Measurements from ENCODE around the gene CCDC110. TPM values are rescaled to one million over a fixed set of nuclear protein-coding genes. Genes with fewer than 3 reads are reported as not detected.

CCDC110 gene
- total RNA-seq, 1 experiment from 2014 or later, result 2.7 TPM

DNA sequence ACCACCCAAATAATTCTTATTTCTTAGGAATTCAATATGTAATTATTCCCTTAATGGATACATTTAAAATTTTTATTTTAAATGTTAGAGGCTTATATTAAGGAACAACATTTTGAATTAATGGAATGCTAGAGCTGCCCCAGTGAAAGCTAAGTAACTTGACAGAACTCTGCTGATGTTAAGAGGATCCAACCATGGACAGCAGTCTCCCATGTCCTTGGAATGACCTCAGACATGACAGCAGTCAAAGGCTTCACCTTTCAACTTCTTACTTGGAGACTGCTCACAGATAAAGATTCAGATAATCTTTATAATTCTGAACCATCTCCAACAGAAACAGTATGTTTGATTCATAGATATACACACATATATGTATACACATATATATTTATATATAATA is 46.5 kb upstream of the CCDC110 start:
- CTCF ChIA-PET, result no interaction called here

DNA sequence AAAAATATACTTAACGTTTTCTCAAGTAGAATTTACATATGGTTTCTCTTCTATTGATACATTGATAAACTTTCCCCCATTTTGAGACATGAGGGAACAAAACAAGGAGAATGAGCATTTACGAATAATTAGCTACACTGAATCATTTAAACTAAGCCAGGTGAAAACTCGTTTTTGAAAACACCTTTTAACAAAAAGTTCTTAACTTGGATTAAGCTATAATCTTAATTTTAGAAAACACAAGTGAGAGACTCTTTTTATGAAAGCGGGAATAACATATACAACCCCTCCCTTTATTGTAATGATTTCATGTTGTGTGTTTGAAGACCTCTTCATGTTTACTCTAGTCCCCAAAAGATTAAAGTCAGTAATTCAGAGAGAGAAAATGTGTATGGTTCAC is 43.7 kb upstream of the CCDC110 start:
- H3K9ac ChIP-seq (ENCODE audit: low read length), result no peak overlapping the region
- H3K27ac ChIP-seq (ENCODE audit: low read depth, low read length), result no peak overlapping the region
- H3K27me3 ChIP-seq (ENCODE audit: insufficient read depth, low read length), result no peaks in the 10 kb centered on the region
- H3K9me3 ChIP-seq (ENCODE audit: control insufficient read depth in 1 of 2, insufficient read depth in 1 of 2, low read depth in 1 of 2, low read length in 2 of 2), result no peaks in the 10 kb centered on the region
- no peaks in the 10 kb centered on the region for H3K9me2 ChIP-seq (ENCODE audit: insufficient read depth)
- intact Hi-C loops (cut with micrococcal nuclease), result no loop called here
- H3K4me1 ChIP-seq (ENCODE audit: control insufficient read depth in 1 of 2, insufficient read depth in 2 of 2, low read length in 2 of 2), result no peaks in the 10 kb centered on the region
- no peak for ATAC-seq
- H2AFZ ChIP-seq (ENCODE audit: low read depth, low read length, poor library complexity, severe bottlenecking), result no peak overlapping the region
- no peak overlapping the region for H3K4me3 ChIP-seq (replicated peaks in 1 of 2; ENCODE audit: low read depth in 1 of 2, low read length in 2 of 2)
- ChIA-PET CTCF (no interaction called here), POLR2A (no interaction called here), RAD21 (ENCODE audit: low non-redundant PET in 1 of 2, low total read pairs in 2 of 2, uncharacterized antibody in 2 of 2, unreplicated experiment in 2 of 2) (no interaction called here)
- H3K79me2 ChIP-seq (ENCODE audit: insufficient read depth, low read length), result no peaks in the 10 kb centered on the region
- H4K20me1 ChIP-seq (ENCODE audit: insufficient read depth), result no peaks in the 10 kb centered on the region
- DNase-seq (ENCODE audit: low read depth, low spot score), result no peak
- TF ChIP-seq CEBPB (IDR thresholded peaks at IDR 0.05; ENCODE audit: low read depth) (no peak), EGR1 (IDR thresholded peaks at IDR 0.05; ENCODE audit: low read depth) (no peak), ZFX (IDR thresholded peaks at IDR 0.05) (no peak), SRF (IDR thresholded peaks at IDR 0.05; ENCODE audit: low read depth) (no peak), JUND (IDR thresholded peaks at IDR 0.05) (no peak), YY1 (IDR thresholded peaks at IDR 0.05; ENCODE audit: extremely low read depth, insufficient replicate concordance, low read depth, low read length) (no peak), RAD21 (IDR thresholded peaks at IDR 0.05; ENCODE audit: low read depth) (no peak)
- TF ChIP-seq, protein P1, sequence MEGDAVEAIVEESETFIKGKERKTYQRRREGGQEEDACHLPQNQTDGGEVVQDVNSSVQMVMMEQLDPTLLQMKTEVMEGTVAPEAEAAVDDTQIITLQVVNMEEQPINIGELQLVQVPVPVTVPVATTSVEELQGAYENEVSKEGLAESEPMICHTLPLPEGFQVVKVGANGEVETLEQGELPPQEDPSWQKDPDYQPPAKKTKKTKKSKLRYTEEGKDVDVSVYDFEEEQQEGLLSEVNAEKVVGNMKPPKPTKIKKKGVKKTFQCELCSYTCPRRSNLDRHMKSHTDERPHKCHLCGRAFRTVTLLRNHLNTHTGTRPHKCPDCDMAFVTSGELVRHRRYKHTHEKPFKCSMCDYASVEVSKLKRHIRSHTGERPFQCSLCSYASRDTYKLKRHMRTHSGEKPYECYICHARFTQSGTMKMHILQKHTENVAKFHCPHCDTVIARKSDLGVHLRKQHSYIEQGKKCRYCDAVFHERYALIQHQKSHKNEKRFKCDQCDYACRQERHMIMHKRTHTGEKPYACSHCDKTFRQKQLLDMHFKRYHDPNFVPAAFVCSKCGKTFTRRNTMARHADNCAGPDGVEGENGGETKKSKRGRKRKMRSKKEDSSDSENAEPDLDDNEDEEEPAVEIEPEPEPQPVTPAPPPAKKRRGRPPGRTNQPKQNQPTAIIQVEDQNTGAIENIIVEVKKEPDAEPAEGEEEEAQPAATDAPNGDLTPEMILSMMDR (IDR thresholded peaks at IDR 0.05 in 2 of 3, conservative IDR thresholded peaks at IDR 0.05 in 1 of 3; ENCODE audit: borderline replicate concordance in 1 of 3, insufficient read depth in 1 of 3, low read depth in 2 of 3, low read length in 2 of 3), result no peak
- TF ChIP-seq, protein P2, sequence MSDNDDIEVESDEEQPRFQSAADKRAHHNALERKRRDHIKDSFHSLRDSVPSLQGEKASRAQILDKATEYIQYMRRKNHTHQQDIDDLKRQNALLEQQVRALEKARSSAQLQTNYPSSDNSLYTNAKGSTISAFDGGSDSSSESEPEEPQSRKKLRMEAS (IDR thresholded peaks at IDR 0.05), result no peak
- no peaks in the 10 kb centered on the region for H3K36me3 ChIP-seq (ENCODE audit: control insufficient read depth in 1 of 2, insufficient read depth in 2 of 2, low read length in 2 of 2)
- no peak overlapping the region for H3K4me2 ChIP-seq (ENCODE audit: low read length)
- BruUV-seq (replicated peaks), result no TSS peak

More for the DNA sequence above, 46.5 kb upstream of the CCDC110 start:
- intact Hi-C loops (cut with micrococcal nuclease), result no loop called here
- Histone ChIP-seq H3K9me2 (ENCODE audit: insufficient read depth) (no peaks in the 10 kb centered on the region), H3K4me1 (ENCODE audit: control insufficient read depth in 1 of 2, insufficient read depth in 2 of 2, low read length in 2 of 2) (no peaks in the 10 kb centered on the region), H3K27me3 (ENCODE audit: insufficient read depth, low read length) (no peaks in the 10 kb centered on the region), H3K36me3 (ENCODE audit: control insufficient read depth in 1 of 2, insufficient read depth in 2 of 2, low read length in 2 of 2) (no peaks in the 10 kb centered on the region), H2AFZ (ENCODE audit: low read depth, low read length, poor library complexity, severe bottlenecking) (no peak overlapping the region), H3K4me3 (replicated peaks in 1 of 2; ENCODE audit: low read depth in 1 of 2, low read length in 2 of 2) (no peak overlapping the region), H3K9me3 (ENCODE audit: control insufficient read depth in 1 of 2, insufficient read depth in 1 of 2, low read depth in 1 of 2, low read length in 2 of 2) (no peaks in the 10 kb centered on the region), H3K9ac (ENCODE audit: low read length) (no peak overlapping the region), H4K20me1 (ENCODE audit: insufficient read depth) (no peaks in the 10 kb centered on the region), H3K79me2 (ENCODE audit: insufficient read depth, low read length) (no peaks in the 10 kb centered on the region), H3K4me2 (ENCODE audit: low read length) (no peak overlapping the region), H3K27ac (ENCODE audit: low read depth, low read length) (no peak overlapping the region)
- no TSS peak for BruUV-seq (replicated peaks)
- ChIA-PET RAD21 (ENCODE audit: low non-redundant PET in 1 of 2, low total read pairs in 2 of 2, uncharacterized antibody in 2 of 2, unreplicated experiment in 2 of 2) (no interaction called here), POLR2A (no interaction called here)
- DNase-seq (ENCODE audit: low read depth, low spot score) (no peak), ATAC-seq (no peak)
- no peak for TF ChIP-seq CBX3 (IDR thresholded peaks at IDR 0.05; ENCODE audit: low read depth)
- TF ChIP-seq, protein P3, sequence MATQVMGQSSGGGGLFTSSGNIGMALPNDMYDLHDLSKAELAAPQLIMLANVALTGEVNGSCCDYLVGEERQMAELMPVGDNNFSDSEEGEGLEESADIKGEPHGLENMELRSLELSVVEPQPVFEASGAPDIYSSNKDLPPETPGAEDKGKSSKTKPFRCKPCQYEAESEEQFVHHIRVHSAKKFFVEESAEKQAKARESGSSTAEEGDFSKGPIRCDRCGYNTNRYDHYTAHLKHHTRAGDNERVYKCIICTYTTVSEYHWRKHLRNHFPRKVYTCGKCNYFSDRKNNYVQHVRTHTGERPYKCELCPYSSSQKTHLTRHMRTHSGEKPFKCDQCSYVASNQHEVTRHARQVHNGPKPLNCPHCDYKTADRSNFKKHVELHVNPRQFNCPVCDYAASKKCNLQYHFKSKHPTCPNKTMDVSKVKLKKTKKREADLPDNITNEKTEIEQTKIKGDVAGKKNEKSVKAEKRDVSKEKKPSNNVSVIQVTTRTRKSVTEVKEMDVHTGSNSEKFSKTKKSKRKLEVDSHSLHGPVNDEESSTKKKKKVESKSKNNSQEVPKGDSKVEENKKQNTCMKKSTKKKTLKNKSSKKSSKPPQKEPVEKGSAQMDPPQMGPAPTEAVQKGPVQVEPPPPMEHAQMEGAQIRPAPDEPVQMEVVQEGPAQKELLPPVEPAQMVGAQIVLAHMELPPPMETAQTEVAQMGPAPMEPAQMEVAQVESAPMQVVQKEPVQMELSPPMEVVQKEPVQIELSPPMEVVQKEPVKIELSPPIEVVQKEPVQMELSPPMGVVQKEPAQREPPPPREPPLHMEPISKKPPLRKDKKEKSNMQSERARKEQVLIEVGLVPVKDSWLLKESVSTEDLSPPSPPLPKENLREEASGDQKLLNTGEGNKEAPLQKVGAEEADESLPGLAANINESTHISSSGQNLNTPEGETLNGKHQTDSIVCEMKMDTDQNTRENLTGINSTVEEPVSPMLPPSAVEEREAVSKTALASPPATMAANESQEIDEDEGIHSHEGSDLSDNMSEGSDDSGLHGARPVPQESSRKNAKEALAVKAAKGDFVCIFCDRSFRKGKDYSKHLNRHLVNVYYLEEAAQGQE (IDR thresholded peaks at IDR 0.05; ENCODE audit: low read depth), result peak; percentile 6; the same call in 1 of the 2 replicates

All from HCT116 (cell line).